Upper lobe of left lung (tissue), 6 donors: ENCODE results near the gene ZBTB8A. TPM values are rescaled to one million over a fixed set of nuclear protein-coding genes. Genes with fewer than 3 reads are reported as not detected.

Source experiments
- ATAC-seq, 2 donors: fragments of 200-7000 bp; cut with Tn5 transposase; one replicate each; pipeline ENCODE4 v1.9.1; 2022; ENCODE audit warnings: mild to moderate bottlenecking in 2 of 2, moderate library complexity in 2 of 2; ENCODE audit not compliant: low FRiP score in 2 of 2
- DNase-seq, 2 donors: peaks; one replicate each; pipeline ENCODE4 v3.0.0-alpha.2; 2019 to 2020
- H3K27ac ChIP-seq, 4 donors: fragments of 200-600 bp; sonication (generic); one replicate each; pipeline ENCODE4 v1.5.1; 2016 to 2019
- H3K27me3 ChIP-seq, 4 donors: fragments of 200-600 bp; sonication (generic); one replicate each; pipeline ENCODE4 v1.5.1; 2017 to 2019
- H3K36me3 ChIP-seq, 4 donors: fragments of 200-600 bp; sonication (generic); one replicate each; pipeline ENCODE4 v1.5.1; 2016 to 2019
- H3K4me1 ChIP-seq, 4 donors: fragments of 200-600 bp; sonication (generic); one replicate each; pipeline ENCODE4 v1.5.1; 2018 to 2019
- H3K4me3 ChIP-seq, 4 donors: fragments of 200-600 bp; sonication (generic); one replicate each; pipeline ENCODE4 v1.5.1; 2017 to 2019; ENCODE audit warnings: mild to moderate bottlenecking in 2 of 4, moderate library complexity in 1 of 4
- H3K9me3 ChIP-seq, 4 donors: fragments of 200-600 bp; sonication (generic); one replicate each; pipeline ENCODE4 v1.5.1; 2018 to 2019
- CTCF ChIP-seq, 6 experiments: fragments of 450-650 bp in 4 of 6; fragments of 200-600 bp in 2 of 6; sonication (generic) in 2 of 6; IDR thresholded peaks; one replicate each; pipeline ENCODE4 v1.5.1; 2016 to 2019; ENCODE audit warnings: antibody characterized with exemption in 6 of 6
- EP300 ChIP-seq, 4 donors: sonication (generic); formaldehyde crosslinking; IDR thresholded peaks; one replicate each; pipeline ENCODE4 v1.5.1; 2017; ENCODE audit warnings: antibody characterized with exemption in 4 of 4, control low read depth in 2 of 4
- POLR2A ChIP-seq, 4 donors: fragments of 450-650 bp; IDR thresholded peaks; one replicate each; pipeline ENCODE4 v1.5.1; 2016 to 2017; ENCODE audit warnings: antibody characterized with exemption in 4 of 4, mild to moderate bottlenecking in 2 of 4
- POLR2AphosphoS5 ChIP-seq, 2 donors: sonication (generic); formaldehyde crosslinking; IDR thresholded peaks; one replicate each; pipeline ENCODE4 v1.5.1; 2017; ENCODE audit warnings: antibody characterized with exemption in 2 of 2
- WGBS, 2 donors: methylation state at CpG; one replicate each; pipeline ENCODE4 v1.1.5; 2017 to 2018; 5-methylcytosine and 5-hydroxymethylcytosine counted together
- total RNA-seq, 6 donors: library from RNA; depleted of rRNA in 4 of 6; stranded (reverse); fragments of >200 nt in 4 of 6; gene quantifications; one replicate each; pipeline versions ENCODE4 v1.1.0 to v1.2.1, GENCODE V29; 2016 to 2021
- donor health status: DM: no; HTN: no; CAD: no; lungs with moderate emphysema.
- donor health status: DM: no; HTN: yes; CAD: no; lungs with severe emphysema.

ZBTB8A gene
- total RNA-seq, 6 donors from 2014 or later: 5.1 to 12.0 (median 6.4) TPM

- Histone ChIP-seq H3K4me1 (peaks cover 5 to 12% (median 9%) of the 10 kb centered on the region in 4 donors), H3K27me3 (no peaks in the 10 kb centered on the region), H3K4me3 (no peak overlapping the region), H3K9me3 (no peaks in the 10 kb centered on the region), H3K27ac (no peak overlapping the region), H3K36me3 (no peaks in the 10 kb centered on the region)
- TF ChIP-seq POLR2AphosphoS5 (IDR thresholded peaks at IDR 0.05) (no peak), POLR2A (IDR thresholded peaks at IDR 0.05) (no peak), CTCF (IDR thresholded peaks at IDR 0.05) (no peak), EP300 (IDR thresholded peaks at IDR 0.05) (no peak)
- WGBS, 2 donors: 88 to 91% methylated on average over 4 of the region's 4 CpGs
- DNase-seq: no peak
- no peak for ATAC-seq
Measured at GRCh38 chr1:32507021-32507420, 32.2 kb upstream of the ZBTB8A start.

- WGBS, 2 donors: 81 to 83% methylated on average over 5 of the region's 5 CpGs
- no peaks in the 10 kb centered on the region for H3K27me3 ChIP-seq
- no peak for DNase-seq
- H3K4me3 ChIP-seq: no peak overlapping the region
- no peak for TF ChIP-seq CTCF (IDR thresholded peaks at IDR 0.05)
- no peak for TF ChIP-seq POLR2A (IDR thresholded peaks at IDR 0.05)
- no peak for TF ChIP-seq EP300 (IDR thresholded peaks at IDR 0.05)
- no peak for TF ChIP-seq POLR2AphosphoS5 (IDR thresholded peaks at IDR 0.05)
- H3K9me3 ChIP-seq: no peaks in the 10 kb centered on the region
- no peaks in the 10 kb centered on the region for H3K36me3 ChIP-seq
- H3K4me1 ChIP-seq: no peaks in the 10 kb centered on the region
- ATAC-seq: no peak
- no peak overlapping the region for H3K27ac ChIP-seq
Measured at GRCh38 chr1:32508761-32509160, 30.5 kb upstream of the ZBTB8A start.

GRCh38 chr1:32509939-32510338 lies 29.3 kb upstream of the ZBTB8A start:
- no peak for TF ChIP-seq CTCF (IDR thresholded peaks at IDR 0.05)
- TF ChIP-seq POLR2A (IDR thresholded peaks at IDR 0.05): no peak
- no peak for TF ChIP-seq POLR2AphosphoS5 (IDR thresholded peaks at IDR 0.05)
- TF ChIP-seq EP300 (IDR thresholded peaks at IDR 0.05): no peak
- Histone ChIP-seq H3K4me1 (no peaks in the 10 kb centered on the region), H3K9me3 (no peaks in the 10 kb centered on the region), H3K36me3 (no peaks in the 10 kb centered on the region), H3K27me3 (no peaks in the 10 kb centered on the region), H3K4me3 (no peak overlapping the region), H3K27ac (no peak overlapping the region)
- DNase-seq (no peak), ATAC-seq (no peak)
- whole genome bisulfite sequencing, 2 donors: 100% methylated on average over 1 of the region's 1 CpG

- Histone ChIP-seq H3K9me3 (no peaks in the 10 kb centered on the region), H3K4me3 (no peak overlapping the region), H3K27ac (no peak overlapping the region), H3K4me1 (peaks cover 0 to 9% (median 0%) of the 10 kb centered on the region in 4 donors), H3K27me3 (no peaks in the 10 kb centered on the region), H3K36me3 (no peaks in the 10 kb centered on the region)
- ATAC-seq: no peak
- DNase-seq: no peak
- WGBS, 2 donors: 95 to 96% methylated on average over 5 of the region's 5 CpGs
- no peak for TF ChIP-seq POLR2A (IDR thresholded peaks at IDR 0.05)
- TF ChIP-seq EP300 (IDR thresholded peaks at IDR 0.05): no peak
- no peak for TF ChIP-seq CTCF (IDR thresholded peaks at IDR 0.05)
Measured at GRCh38 chr1:32516402-32516801, 22.8 kb upstream of the ZBTB8A start.

- no peak overlapping the region for H3K4me3 ChIP-seq
- H3K27ac ChIP-seq: no peak overlapping the region
- H3K36me3 ChIP-seq: no peaks in the 10 kb centered on the region
- no peaks in the 10 kb centered on the region for H3K27me3 ChIP-seq
- H3K9me3 ChIP-seq: no peaks in the 10 kb centered on the region
- WGBS, 2 donors: 89 to 92% methylated on average over 4 of the region's 4 CpGs
- no peak for TF ChIP-seq POLR2A (IDR thresholded peaks at IDR 0.05)
- no peak for TF ChIP-seq POLR2AphosphoS5 (IDR thresholded peaks at IDR 0.05)
- no peak for TF ChIP-seq EP300 (IDR thresholded peaks at IDR 0.05)
- TF ChIP-seq CTCF (IDR thresholded peaks at IDR 0.05): no peak
- ATAC-seq: no peak
- H3K4me1 ChIP-seq: peaks cover 0 to 9% (median 0%) of the 10 kb centered on the region in 4 donors
- no peak for DNase-seq
Measured at GRCh38 chr1:32518976-32519375, 20.3 kb upstream of the ZBTB8A start.
